Measurements from ENCODE around the gene GRHL3.

Gene GRHL3

DNA sequence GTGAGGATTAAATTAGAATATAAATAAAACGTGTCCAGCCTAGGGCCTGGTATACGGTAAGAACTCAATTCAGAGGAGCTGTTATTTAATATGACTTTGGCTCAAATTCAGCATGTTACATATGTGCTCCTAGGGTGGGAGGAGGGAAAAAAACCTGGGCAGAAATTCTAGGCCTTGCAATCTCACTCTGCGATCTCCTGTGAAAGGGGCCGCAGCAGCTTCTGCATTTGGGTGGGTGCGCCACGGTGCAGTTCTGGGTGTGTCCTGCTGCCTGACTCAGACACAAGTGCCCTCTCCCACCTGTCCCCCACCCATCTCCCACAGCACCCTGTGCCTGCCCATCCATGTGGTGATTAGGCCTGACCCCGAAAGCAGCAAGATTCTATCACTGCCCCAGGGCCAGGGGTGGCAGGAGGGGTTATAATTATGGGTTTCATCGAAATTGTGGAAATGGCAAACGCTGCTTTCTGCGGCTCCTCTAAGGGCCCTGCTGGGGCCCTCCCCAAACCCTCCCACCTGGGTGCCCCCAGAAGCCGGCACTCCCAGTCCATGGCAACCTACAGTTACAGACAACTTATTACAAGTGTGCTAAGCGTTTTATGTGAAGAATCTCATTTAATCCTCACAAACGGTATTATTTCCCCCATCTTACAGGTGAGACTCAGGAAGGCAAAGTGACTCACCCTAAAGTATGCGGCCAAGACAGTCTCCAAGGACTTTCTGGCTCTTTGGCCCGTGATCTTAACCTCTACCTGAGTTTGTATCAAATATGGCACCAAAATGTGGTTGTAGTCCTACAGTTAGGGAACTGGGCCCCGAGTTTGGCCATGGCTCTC lies 25.5 kb upstream of the GRHL3 start:
- DNase-seq: no peak

- no peak for DNase-seq
These were observed 24.9 kb upstream of the GRHL3 start for GRCh38 chr1:24294228-24294672.

DNA sequence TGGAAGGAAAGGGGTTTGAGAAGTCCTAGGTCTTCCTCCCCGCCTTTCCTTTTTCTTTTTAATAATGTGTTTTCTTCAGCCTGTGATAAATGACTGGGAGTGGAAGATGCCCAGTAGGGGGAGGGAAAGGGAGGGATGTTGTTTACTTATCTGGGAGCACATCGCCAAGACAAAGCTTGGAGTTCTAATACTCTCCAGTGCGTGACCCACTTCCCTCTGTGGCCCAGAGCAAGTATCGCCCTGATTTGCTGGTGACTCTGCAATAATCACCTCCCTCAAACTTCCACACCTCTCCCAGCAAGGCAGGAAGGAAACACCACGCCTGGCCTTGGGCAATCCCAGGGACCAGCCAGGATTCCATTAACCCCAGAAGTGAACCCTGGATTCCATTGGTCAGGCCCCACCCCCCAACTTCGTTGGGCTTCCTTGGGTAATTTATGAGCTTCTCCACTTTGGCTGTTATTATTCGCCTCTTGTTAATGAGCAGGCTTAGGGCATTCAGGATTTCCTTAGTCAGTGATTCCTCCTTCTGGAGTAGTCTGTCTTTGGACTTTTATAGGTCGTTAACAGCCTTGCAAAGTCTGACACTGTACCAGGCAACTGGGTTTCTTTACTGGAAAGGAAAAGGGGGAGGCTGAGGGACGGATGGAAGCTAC lies 24.3 kb upstream of the GRHL3 start:
- DNase-seq: no peak

DNA sequence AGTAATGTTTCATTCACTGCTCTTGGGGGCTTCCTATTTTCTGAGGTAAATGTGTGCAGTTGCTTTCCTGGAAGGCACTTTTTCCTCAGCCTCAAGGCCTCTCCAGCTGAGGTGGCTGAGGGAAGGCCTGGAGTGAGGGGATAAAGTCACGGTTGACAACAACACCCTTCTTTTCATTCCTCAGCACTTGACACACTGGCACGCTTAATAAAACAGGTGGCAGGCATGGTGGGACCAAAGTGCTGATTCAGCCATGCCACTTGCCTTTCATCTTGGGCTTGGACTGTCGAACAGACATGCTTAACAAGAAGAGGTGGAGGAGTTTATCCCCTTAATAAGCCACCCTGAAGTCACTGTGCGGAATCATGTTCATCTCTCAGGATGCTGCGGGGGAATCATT lies 23.6 kb upstream of the GRHL3 start:
- DNase-seq: no peak

DNA sequence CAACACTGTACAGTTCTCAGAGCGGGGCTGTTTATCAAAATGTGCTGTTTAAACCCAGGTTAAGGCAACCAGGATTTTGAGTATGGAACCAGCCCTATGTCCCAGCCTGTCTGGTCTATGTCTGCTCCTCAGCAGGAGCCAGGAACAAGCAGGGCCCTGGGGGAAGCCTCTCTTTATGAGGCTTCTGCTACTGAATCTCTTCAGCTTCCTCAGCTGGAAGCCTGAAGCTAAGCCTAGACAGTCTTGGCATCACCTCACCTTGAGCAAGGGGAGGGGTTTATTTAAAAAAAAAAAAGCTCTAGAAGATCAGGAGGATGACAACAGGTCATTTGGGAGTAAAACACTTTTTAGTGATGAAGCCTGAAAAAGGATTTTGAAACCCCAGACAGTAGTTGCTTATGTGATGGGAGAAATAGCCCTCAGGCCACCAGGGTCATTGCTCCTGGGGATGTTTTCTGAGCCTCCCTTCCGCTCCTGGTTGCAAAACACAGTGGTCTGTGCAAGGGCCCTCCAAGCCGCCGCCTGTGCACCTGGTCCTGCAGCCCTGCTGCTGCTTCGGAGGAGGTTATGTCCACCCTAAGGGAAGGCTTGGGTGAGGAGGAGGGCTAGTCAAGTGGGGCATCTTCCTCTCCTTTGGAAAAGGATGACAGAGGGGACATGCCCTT lies 21.8 kb upstream of the GRHL3 start:
- no peak for DNase-seq

- no peak for DNase-seq
These were observed 21.3 kb upstream of the GRHL3 start for GRCh38 chr1:24297852-24298232.

- no peak for DNase-seq
These were observed 20.6 kb upstream of the GRHL3 start for GRCh38 chr1:24298606-24299005.

DNA sequence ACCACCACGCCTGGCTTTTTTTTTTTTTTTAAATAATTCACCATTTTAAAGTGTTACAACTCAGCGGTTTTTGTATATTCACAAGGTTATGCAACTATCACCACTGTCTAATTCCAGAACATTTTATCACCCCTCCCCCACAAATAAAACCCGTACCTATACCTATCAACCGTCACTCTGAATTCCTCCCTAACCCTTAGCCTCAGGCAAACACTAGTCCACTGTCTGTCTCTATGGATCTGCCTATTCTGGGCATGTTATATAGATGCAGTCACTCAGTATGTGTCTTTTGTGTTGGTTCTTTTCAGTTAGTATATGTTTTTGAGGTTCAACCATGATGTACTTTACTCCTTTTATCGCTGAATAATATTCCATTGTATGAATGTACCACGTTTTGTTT lies 19.3 kb upstream of the GRHL3 start:
- DNase-seq: no peak

DNA sequence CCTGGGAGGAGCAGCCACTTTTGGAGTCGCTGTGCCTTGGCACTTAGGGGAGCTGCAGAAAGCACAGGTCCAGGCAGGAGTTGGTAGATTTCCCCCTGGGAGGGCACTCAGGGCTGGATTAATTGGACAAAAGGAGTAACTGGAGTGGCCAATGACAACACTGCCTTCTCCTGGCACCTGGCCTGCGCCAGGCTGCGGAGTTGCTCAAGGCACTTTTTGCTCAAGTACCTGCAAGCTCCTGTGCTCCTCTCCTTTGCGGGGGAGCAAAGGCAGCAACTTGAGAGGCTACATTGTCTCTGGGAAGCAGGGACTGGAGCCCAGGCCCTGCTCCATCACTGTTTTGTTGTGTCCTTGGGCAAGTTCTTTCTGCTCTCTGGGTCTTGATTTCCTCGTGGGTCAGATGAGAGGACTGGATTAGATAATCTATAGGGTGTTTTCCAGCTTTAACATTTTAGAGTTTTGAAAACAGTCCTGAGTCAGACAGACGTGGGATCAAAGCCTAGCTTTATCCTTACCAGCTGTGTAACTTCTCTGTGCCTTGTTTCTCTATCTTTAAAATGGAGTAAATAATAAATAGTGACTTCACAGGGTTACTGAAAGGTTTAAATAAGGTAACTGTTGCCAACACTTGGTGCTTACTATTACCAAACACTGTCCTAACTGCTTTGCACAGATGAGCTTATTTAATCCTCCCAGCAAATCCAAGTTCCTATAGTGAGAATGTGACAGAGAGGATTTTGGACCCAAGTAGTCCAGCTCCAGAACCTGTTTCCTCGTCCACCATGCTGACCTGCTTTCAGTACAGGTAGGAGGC lies 18.0 kb upstream of the GRHL3 start:
- no peak for DNase-seq

- DNase-seq: no peak
These were observed 17.4 kb upstream of the GRHL3 start for GRCh38 chr1:24301785-24302175.

- no peak for DNase-seq
These were observed 16.9 kb upstream of the GRHL3 start for GRCh38 chr1:24302209-24302611.

GRCh38 chr1:24303600-24303999 lies 15.6 kb upstream of the GRHL3 start:
- DNase-seq: no peak

DNA sequence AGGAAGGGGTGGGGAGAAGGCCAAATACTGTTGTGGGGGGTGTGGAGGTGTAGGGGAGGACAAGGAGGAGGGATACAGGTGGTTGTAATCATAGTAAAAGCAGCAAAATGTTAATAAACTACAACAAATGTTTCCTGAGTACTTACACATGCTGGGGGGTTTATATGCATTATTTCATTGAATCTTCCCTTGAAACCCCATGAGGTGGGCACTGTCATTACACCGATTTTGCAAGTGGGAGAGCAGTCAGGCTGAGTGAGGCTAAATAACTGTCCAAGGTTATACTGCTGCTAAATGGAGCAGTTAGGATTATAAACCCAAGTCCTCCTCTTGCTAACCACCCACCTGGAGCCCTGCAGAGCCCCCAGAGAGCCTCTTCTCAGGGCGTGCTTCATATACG lies 14.4 kb upstream of the GRHL3 start:
- DNase-seq: no peak

DNA sequence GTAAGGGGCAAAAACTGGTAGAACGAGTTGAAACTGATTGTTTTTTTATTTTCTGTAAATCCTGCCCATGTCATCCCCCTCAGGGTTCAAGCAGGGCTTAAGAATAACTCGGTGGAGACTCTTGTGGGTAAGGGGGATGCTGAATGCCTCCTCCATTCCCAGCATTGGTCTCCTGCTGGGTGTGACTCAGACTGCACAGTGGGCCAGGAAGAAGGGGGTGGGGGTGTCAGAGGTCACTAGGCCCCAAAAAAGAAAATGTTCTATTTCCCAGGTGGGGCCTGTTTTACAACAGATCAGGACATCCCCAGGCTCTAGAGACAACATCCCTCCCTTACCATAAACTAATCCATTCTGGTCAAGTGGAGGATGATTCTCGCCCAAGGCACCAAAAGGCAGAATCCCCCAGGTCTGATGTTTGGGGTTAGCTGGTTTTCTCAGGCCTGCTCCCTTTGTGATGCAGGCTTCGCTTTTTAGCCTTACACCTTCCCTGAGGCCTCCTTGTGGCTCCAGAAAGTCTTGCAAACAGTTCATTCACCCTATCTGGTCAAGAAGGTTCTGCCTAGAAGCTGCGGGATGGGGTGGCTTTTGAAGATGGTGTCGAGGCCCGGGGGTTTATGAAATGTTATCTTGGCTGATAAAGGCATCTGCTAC lies 10.7 kb upstream of the GRHL3 start:
- DNase-seq: no peak

DNA sequence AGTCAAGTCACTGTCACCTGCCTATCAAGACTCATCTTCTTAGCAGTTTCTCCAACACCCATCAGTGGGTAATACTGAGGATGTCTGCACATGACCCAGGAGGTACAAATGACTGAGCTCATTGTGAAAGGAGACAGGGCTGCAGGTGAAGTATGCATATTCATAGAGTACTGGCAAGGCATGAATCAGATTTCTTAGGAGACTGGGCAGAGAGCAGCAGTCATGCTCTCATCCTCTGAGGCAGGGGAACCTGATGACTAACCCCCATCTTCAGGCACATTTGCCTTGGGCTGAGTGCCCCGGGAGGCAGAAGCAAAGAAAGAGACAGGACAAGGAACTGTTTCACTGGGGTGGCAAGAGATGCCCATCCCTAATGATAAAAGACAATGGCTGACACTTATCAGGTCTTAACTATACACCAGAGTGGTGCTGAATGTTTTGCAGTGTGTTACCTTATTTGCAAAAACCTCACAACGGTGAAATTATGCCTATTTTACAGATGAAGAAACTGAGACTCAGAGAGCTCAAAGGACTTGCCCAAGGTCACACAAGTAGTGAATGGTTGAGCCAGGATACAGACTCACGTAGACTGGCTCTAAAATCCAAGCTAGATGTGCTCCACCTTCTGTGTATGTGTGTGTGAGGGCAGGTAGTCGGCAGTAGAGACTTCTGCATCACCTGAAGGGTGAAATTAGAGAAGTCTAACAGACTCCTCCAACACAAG lies 9.2 kb upstream of the GRHL3 start:
- no peak for DNase-seq

DNA sequence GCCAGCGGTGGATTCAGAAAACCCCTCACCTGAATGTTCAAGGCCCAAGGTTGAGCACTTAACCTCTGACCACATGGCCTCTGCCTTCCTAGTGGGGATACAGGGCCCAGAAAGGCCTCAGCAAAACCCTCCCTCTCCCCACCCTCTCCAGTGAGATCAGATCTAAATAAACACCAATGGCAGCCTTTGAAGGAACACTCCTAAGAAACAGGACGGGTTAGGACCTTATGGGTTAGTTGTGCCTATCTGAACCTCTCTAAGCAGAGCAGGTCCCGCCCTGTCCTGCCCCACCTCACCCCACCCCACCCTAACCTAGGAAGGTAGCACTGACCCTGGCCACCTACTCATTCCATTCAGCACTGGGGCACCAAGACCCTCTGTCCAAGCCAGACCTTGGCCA lies 7.9 kb upstream of the GRHL3 start:
- no peak for DNase-seq

DNA sequence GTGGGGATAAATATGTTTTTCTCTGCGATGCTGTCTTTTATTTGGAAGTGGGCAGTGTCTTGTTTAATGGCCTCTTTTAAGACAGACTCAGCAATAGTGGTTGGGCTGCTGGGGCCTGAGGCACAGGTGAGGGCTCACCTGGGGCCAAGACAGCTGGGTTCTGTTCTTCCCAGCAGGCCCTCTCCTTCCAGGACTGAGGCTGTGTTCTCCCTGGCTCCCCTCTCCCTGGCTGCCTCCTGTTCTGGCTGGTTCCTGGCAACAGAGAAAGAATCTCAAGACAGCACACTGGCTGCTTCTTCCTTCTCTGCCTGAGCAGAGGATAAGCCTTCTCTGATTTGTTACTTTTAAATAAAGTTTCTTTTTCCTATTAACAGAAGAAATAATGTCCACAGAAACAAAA lies 7.4 kb upstream of the GRHL3 start:
- no peak for DNase-seq

- no peak for DNase-seq
These were observed 3.8 kb upstream of the GRHL3 start for GRCh38 chr1:24315391-24315790.

DNA sequence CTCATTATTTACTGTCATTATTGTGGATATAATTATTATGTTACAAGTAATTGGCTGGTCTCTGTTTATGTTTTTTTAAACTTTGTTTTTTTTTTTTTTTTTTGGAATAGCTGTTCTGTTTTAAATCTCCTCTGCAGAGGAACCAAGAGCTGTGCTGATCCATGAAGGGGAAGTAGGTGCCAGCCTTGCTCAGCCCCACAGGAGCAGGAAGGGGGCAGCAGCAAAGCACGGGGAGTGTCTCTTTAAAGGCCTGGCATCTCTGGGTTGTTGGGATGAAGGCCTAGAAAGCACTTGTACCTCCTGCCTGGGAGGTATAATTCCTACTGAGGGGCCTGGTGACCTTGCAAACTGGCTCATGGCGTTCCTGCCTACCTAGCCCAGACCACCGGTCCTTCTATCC lies 2.5 kb upstream of the GRHL3 start:
- no peak for DNase-seq

DNA sequence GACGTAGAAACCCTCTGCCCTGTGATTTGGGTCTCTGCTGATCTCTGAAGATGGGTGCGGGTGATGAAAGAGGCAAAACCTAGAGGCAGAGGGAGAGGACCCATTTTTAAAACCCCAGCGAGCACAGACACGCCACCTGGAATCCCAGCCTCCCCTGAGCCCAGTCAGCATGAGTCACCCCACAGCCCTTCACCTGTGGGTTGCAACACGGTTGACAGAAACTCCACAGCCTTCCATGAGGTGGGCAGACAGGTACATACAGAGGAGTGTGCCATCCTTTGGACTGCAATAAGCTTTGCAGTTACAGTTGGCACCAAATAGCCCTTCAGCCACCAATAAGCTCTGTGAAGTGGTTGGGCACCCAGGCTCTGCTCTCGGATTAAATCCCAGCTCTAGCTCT lies 2.1 kb upstream of the GRHL3 start:
- DNase-seq: no peak

DNA sequence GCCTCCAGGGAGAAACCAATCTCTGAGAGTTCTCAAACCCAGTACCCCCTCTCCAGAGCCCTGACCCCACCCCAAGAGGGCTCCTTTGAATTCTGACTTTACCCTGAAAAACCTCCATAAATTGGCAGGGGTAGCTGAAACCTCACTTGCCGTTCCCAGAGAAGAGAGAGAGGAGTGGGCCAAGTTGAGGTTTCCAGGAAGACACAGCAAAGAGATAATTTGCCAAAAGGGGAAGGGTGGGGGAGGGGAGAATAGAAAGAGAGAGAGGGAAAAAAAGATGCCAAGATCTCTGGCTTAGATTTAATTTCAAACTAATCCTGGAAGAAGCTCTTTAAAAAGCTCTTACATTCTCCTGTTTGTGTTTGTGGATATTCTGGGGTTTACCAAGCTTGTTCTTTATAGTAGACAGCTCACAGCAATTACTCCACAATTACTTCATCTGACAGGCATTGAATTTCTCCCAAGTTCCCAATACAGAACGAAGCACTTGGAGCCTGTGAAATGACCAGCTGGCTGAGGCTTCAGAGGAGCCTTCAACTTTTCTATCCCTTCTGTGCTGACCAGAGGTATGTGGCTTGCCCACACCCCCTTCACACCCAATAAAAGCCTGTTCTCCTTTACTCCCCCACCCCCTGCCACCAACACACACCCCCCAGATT lies 1.1 kb upstream of the GRHL3 start:
- DNase-seq: no peak

All from KG1 (cell line).